PFSK-1 (cell line): ENCODE data around the gene CLIC3.

ENCODE experiments used
- FOXP2 ChIP-seq: optimal IDR thresholded peaks from 2 replicates; pipeline ENCODE3; 2011; ENCODE audit warnings: borderline replicate concordance, control low read depth, inconsistent platforms; ENCODE audit not compliant: insufficient read depth; ENCODE audit errors: extremely low read length, extremely low read depth
- POLR2AphosphoS5 ChIP-seq: IDR thresholded peaks from 2 replicates; pipeline ENCODE4 v1.6.1; 2012; ENCODE audit warnings: low read depth, mild to moderate bottlenecking, control low read depth, low read length, moderate library complexity
- SIN3A ChIP-seq: IDR thresholded peaks from 2 replicates; pipeline ENCODE4 v1.6.1; 2012; ENCODE audit warnings: mild to moderate bottlenecking, low read length, moderate library complexity, borderline replicate concordance; ENCODE audit not compliant: insufficient read depth
- TAF1 ChIP-seq: IDR thresholded peaks from 2 replicates; pipeline ENCODE4 v1.6.1; 2012; ENCODE audit warnings: low read length, control low read depth, borderline replicate concordance; ENCODE audit not compliant: insufficient read depth
- TF ChIP-seq, protein P1 (sequence below), 2 experiments: IDR thresholded peaks; 2 replicates each; pipeline versions ENCODE4 v1.6.1 to v1.8.0; 2011 to 2012; ENCODE audit warnings: low read depth in 2 of 2, low read length in 2 of 2, control low read depth in 1 of 2, inconsistent platforms in 1 of 2, mild to moderate bottlenecking in 1 of 2, moderate library complexity in 1 of 2; ENCODE audit not compliant: insufficient read depth in 1 of 2

The CLIC3 gene

DNA sequence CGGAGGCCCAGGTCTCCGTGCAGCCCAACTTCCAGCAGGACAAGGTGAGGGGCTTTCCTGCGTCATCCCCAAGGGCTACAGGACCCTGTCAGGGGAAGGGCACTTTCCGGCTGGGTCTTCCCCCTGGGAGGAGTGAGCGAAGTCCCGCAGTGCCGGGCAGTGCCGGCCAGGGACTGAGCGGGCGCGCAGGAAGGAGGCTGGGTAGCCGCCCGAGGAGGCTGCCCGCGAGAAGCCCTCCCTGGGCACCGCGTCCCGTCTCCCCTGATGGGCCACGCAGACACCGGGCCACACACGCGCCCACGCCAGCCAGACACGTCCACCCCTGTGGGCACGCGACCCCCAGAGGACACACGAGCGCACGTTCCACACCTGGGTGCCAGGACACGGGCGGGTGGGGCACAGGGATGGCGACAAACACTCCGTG lies 18.7 kb downstream of the CLIC3 start:
- TF ChIP-seq FOXP2: no peak
- TF ChIP-seq, protein P1, sequence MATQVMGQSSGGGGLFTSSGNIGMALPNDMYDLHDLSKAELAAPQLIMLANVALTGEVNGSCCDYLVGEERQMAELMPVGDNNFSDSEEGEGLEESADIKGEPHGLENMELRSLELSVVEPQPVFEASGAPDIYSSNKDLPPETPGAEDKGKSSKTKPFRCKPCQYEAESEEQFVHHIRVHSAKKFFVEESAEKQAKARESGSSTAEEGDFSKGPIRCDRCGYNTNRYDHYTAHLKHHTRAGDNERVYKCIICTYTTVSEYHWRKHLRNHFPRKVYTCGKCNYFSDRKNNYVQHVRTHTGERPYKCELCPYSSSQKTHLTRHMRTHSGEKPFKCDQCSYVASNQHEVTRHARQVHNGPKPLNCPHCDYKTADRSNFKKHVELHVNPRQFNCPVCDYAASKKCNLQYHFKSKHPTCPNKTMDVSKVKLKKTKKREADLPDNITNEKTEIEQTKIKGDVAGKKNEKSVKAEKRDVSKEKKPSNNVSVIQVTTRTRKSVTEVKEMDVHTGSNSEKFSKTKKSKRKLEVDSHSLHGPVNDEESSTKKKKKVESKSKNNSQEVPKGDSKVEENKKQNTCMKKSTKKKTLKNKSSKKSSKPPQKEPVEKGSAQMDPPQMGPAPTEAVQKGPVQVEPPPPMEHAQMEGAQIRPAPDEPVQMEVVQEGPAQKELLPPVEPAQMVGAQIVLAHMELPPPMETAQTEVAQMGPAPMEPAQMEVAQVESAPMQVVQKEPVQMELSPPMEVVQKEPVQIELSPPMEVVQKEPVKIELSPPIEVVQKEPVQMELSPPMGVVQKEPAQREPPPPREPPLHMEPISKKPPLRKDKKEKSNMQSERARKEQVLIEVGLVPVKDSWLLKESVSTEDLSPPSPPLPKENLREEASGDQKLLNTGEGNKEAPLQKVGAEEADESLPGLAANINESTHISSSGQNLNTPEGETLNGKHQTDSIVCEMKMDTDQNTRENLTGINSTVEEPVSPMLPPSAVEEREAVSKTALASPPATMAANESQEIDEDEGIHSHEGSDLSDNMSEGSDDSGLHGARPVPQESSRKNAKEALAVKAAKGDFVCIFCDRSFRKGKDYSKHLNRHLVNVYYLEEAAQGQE (IDR thresholded peaks at IDR 0.05; ENCODE audit: insufficient read depth in 1 of 2, low read depth in 2 of 2, low read length in 2 of 2): no peak
- no peak for TF ChIP-seq TAF1
- TF ChIP-seq SIN3A: no peak
- no peak for TF ChIP-seq POLR2AphosphoS5

DNA sequence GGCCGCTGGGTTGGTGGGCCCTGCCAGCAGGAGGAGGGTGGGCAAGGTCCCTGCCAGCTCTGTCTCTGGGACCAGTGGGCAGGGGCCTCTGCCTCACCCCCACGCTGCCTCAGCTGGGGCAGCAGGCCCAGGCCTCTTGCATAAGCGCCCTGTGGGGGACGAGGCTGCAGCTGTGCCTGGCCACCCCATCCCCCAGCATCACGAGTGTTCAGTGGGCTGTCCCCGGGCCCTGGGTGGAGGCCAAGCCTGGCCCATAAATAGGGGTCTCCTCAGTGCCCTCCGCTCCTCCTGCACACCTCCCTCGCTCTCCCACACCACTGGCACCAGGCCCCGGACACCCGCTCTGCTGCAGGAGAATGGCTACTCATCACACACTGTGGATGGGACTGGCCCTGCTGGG lies 19.1 kb downstream of the CLIC3 start, which contains the start of gene PTGDS:
Gene PTGDS, plus strand, starts transcription at position 282 of the 400 bp plus-strand sequence. Its CDS starts 75 bp downstream, at position 357.
- TF ChIP-seq SIN3A (no peak), TAF1 (no peak), FOXP2 (no peak), POLR2AphosphoS5 (no peak)
- TF ChIP-seq, protein P1 (IDR thresholded peaks at IDR 0.05; ENCODE audit: insufficient read depth in 1 of 2, low read depth in 2 of 2, low read length in 2 of 2): no peak

- no peak for TF ChIP-seq TAF1
- TF ChIP-seq SIN3A: no peak
- TF ChIP-seq POLR2AphosphoS5: no peak
- TF ChIP-seq, protein P1 (IDR thresholded peaks at IDR 0.05; ENCODE audit: insufficient read depth in 1 of 2, low read depth in 2 of 2, low read length in 2 of 2): no peak
- TF ChIP-seq FOXP2: no peak
Measured at GRCh38 chr9:136975644-136976043, 20.7 kb downstream of the CLIC3 start.

- TF ChIP-seq TAF1 (no peak), SIN3A (no peak), FOXP2 (no peak), POLR2AphosphoS5 (no peak)
- TF ChIP-seq, protein P1 (IDR thresholded peaks at IDR 0.05; ENCODE audit: insufficient read depth in 1 of 2, low read depth in 2 of 2, low read length in 2 of 2): no peak
Measured at GRCh38 chr9:136974817-136975535, 21.4 kb downstream of the CLIC3 start.
